ENCODE data around the gene ITM2C. TPM values are rescaled to one million over a fixed set of nuclear protein-coding genes. Genes with fewer than 3 reads are reported as not detected.

The ITM2C gene
- total and polyA plus RNA-seq, 2 donors (not counting 1 experiment from before 2014, with no cell fraction given), result 36.9 to 62.8 TPM

GRCh38 chr2:230879271-230879882 is 14.6 kb downstream of the ITM2C start:
- peaks cover 52 to 57% of the 10 kb centered on the region in 2 donors for H3K4me1 ChIP-seq (ENCODE audit: control insufficient read depth in 2 of 2, insufficient read depth in 2 of 2, low read length in 2 of 2)
- no peak overlapping the region for H3K4me3 Mint-ChIP-seq
- ATAC-seq (ENCODE audit: low read depth), result no peak
- intact Hi-C loops (cut with micrococcal nuclease), result loop anchor here (2.0 to 10.0 kb wide), 2 partner anchors 13 to 515 kb away; partner anchors contain the start of gene B3GNT7
- peak overlapping the region; percentile 74 for H3K4me2 ChIP-seq (replicated peaks; ENCODE audit: low read depth, low read length, poor library complexity, severe bottlenecking)
- H3K27me3 ChIP-seq (replicated peaks in 1 of 4; ENCODE audit: control extremely low read depth in 1 of 4, control insufficient read depth in 3 of 4, insufficient read depth in 4 of 4, low read length in 3 of 4), result no peaks in the 10 kb centered on the region
- peaks cover 41% of the 10 kb centered on the region for H3K4me1 Mint-ChIP-seq
- no peak overlapping the region for H3K27ac Mint-ChIP-seq
- peaks cover 16% of the 10 kb centered on the region for H3K79me2 ChIP-seq (ENCODE audit: control insufficient read depth, insufficient read depth, low read length)
- peaks cover 0 to 7% (median 0%) of the 10 kb centered on the region in 3 donors for H3K9me3 ChIP-seq (ENCODE audit: control extremely low read depth in 1 of 3, control insufficient read depth in 2 of 3, insufficient read depth in 1 of 3, low read length in 2 of 3)
- ChIA-PET CTCF (interaction anchor here (0.6 to 2.3 kb wide), 9 partner anchors 9 to 108 kb away, joined by 3 to 11 read pairs (median 4); partner anchors contain the start of gene ITM2C), POLR2A (no interaction called here)
- no peaks in the 10 kb centered on the region for H3K9me3 Mint-ChIP-seq (ENCODE audit: insufficient read depth)
- H3K27me3 Mint-ChIP-seq, result no peaks in the 10 kb centered on the region
- DNase-seq, result no peak
- no peak overlapping the region for H2AFZ ChIP-seq (ENCODE audit: insufficient read depth, low read depth, low read length, poor library complexity, severe bottlenecking)
- WGBS (ENCODE audit: insufficient coverage), result 95% methylated on average over 11 of the region's 11 CpGs
- H3K36me3 ChIP-seq (replicated peaks in 1 of 2; ENCODE audit: control extremely low read depth in 1 of 2, control insufficient read depth in 1 of 2, extremely low read depth in 1 of 2, insufficient read depth in 2 of 2, low read length in 1 of 2), result peaks cover 0 to 24% of the 10 kb centered on the region in 2 experiments
- no peak for TF ChIP-seq CTCF (IDR thresholded peaks at IDR 0.05)
- TF ChIP-seq EZH2 (IDR thresholded peaks at IDR 0.05; ENCODE audit: borderline replicate concordance, insufficient read depth, low read depth, low read length, poor library complexity, severe bottlenecking), result no peak
- H3K27ac ChIP-seq (ENCODE audit: low read length in 2 of 2), result peak overlapping the region; percentile 80 to 83
- H3K9ac ChIP-seq (ENCODE audit: low read length), result no peak overlapping the region
- no peak overlapping the region for H3K4me3 ChIP-seq (ENCODE audit: control extremely low read depth in 1 of 5, extremely low read depth in 1 of 5, insufficient read depth in 1 of 5, low read depth in 2 of 5, low read length in 4 of 5)
- H4K20me1 ChIP-seq (ENCODE audit: control insufficient read depth, insufficient read depth, low read length, poor library complexity, severe bottlenecking), result no peaks in the 10 kb centered on the region

- Histone ChIP-seq H3K4me2 (replicated peaks; ENCODE audit: low read depth, low read length, poor library complexity, severe bottlenecking) (no peak overlapping the region), H3K4me1 (ENCODE audit: control insufficient read depth in 2 of 2, insufficient read depth in 2 of 2, low read length in 2 of 2) (peaks cover 47 to 52% of the 10 kb centered on the region in 2 donors), H3K9me3 (ENCODE audit: control extremely low read depth in 1 of 3, control insufficient read depth in 2 of 3, insufficient read depth in 1 of 3, low read length in 2 of 3) (peaks cover 0 to 7% (median 0%) of the 10 kb centered on the region in 3 donors), H3K36me3 (replicated peaks in 1 of 2; ENCODE audit: control extremely low read depth in 1 of 2, control insufficient read depth in 1 of 2, extremely low read depth in 1 of 2, insufficient read depth in 2 of 2, low read length in 1 of 2) (peaks cover 0 to 20% of the 10 kb centered on the region in 2 experiments), H3K4me3 (ENCODE audit: control extremely low read depth in 1 of 5, extremely low read depth in 1 of 5, insufficient read depth in 1 of 5, low read depth in 2 of 5, low read length in 4 of 5) (no peak overlapping the region), H3K9ac (ENCODE audit: low read length) (no peak overlapping the region), H2AFZ (ENCODE audit: insufficient read depth, low read depth, low read length, poor library complexity, severe bottlenecking) (no peak overlapping the region), H3K79me2 (ENCODE audit: control insufficient read depth, insufficient read depth, low read length) (peaks cover 10% of the 10 kb centered on the region), H3K27ac (ENCODE audit: low read length in 2 of 2) (no peak overlapping the region), H4K20me1 (ENCODE audit: control insufficient read depth, insufficient read depth, low read length, poor library complexity, severe bottlenecking) (no peaks in the 10 kb centered on the region), H3K27me3 (replicated peaks in 1 of 4; ENCODE audit: control extremely low read depth in 1 of 4, control insufficient read depth in 3 of 4, insufficient read depth in 4 of 4, low read length in 3 of 4) (no peaks in the 10 kb centered on the region)
- POLR2A ChIA-PET, result no interaction called here
- intact Hi-C loops (cut with micrococcal nuclease), result loop anchor here (2.0 to 10.0 kb wide), 2 partner anchors 13 to 515 kb away; partner anchors contain the start of gene B3GNT7
- ATAC-seq (ENCODE audit: low read depth), result no peak
- Mint-ChIP-seq H3K27me3 (no peaks in the 10 kb centered on the region), H3K4me1 (peaks cover 36% of the 10 kb centered on the region), H3K9me3 (ENCODE audit: insufficient read depth) (no peaks in the 10 kb centered on the region), H3K27ac (no peak overlapping the region), H3K4me3 (no peak overlapping the region)
- TF ChIP-seq EZH2 (IDR thresholded peaks at IDR 0.05; ENCODE audit: borderline replicate concordance, insufficient read depth, low read depth, low read length, poor library complexity, severe bottlenecking), result no peak
- no peak for TF ChIP-seq CTCF (IDR thresholded peaks at IDR 0.05)
- 100% methylated on average over 2 of the region's 9 CpGs for WGBS (ENCODE audit: insufficient coverage)
- CTCF ChIA-PET, result no interaction called here
- no peak for DNase-seq
Measured at GRCh38 chr2:230879891-230880290, 15.1 kb downstream of the ITM2C start.
